SJSA1 (cell line): ENCODE measurements around the gene CDHR2. TPM values are rescaled to one million over a fixed set of nuclear protein-coding genes. Genes with fewer than 3 reads are reported as not detected.

ENCODE experiments used
- DNase-seq, 2 experiments: peaks; one replicate each; pipeline ENCODE4 v3.0.0-alpha.2; 2015 to 2020; ENCODE audit warnings: low spot score in 2 of 2, low read depth in 1 of 2
- H3K27ac ChIP-seq: fragments of 250-450 bp; sonication (Bioruptor Pico); 2 replicates; pipeline ENCODE4 v1.5.1; 2020; ENCODE audit warnings: mild to moderate bottlenecking, moderate library complexity
- H3K27me3 ChIP-seq: fragments of 250-450 bp; sonication (Bioruptor Pico); replicated peaks from 2 replicates; pipeline ENCODE4 v1.5.1; 2020; ENCODE audit warnings: mild to moderate bottlenecking, moderate library complexity
- H3K36me3 ChIP-seq: fragments of 250-450 bp; sonication (Bioruptor Pico); 2 replicates; pipeline ENCODE4 v1.5.1; 2020; ENCODE audit warnings: mild to moderate bottlenecking
- H3K4me1 ChIP-seq: fragments of 250-450 bp; sonication (Bioruptor Pico); replicated peaks from 2 replicates; pipeline ENCODE4 v1.6.1; 2021; ENCODE audit warnings: mild to moderate bottlenecking
- H3K4me3 ChIP-seq: fragments of 250-450 bp; sonication (Bioruptor Pico); 2 replicates; pipeline ENCODE4 v1.5.1; 2020; ENCODE audit warnings: mild to moderate bottlenecking
- H3K9me3 ChIP-seq: fragments of 250-450 bp; sonication (Bioruptor Pico); replicated peaks from 2 replicates; pipeline ENCODE4 v1.5.1; 2020; ENCODE audit warnings: mild to moderate bottlenecking
- total RNA-seq: library from RNA; depleted of rRNA; stranded (reverse); fragments of >200 nt; shearing (Covaris generic); gene quantifications from 2 replicates; pipeline ENCODE4 v1.2.3, GENCODE V29; 2014

The CDHR2 gene
- total RNA-seq, 1 experiment from 2014 or later = not detected

- no peak overlapping the region for H3K27ac ChIP-seq
- peaks cover 12% of the 10 kb centered on the region for H3K4me1 ChIP-seq
- H3K27me3 ChIP-seq = peaks cover 82% of the 10 kb centered on the region
- no peaks in the 10 kb centered on the region for H3K36me3 ChIP-seq
- no peak overlapping the region for H3K4me3 ChIP-seq
- no peak for DNase-seq
- 0 out of 2 replicates have a peak, but pooled peaks cover 2% of the 10 kb centered on the region for H3K9me3 ChIP-seq
Observed at GRCh38 chr5:176621661-176622079, 72.5 kb downstream of the CDHR2 start.

GRCh38 chr5:176624142-176624541 is 75.0 kb downstream of the CDHR2 start:
- Histone ChIP-seq H3K9me3 (0 out of 2 replicates have a peak, but pooled peaks cover 2% of the 10 kb centered on the region), H3K4me3 (no peak overlapping the region), H3K27ac (no peak overlapping the region), H3K4me1 (peaks cover 12% of the 10 kb centered on the region), H3K36me3 (no peaks in the 10 kb centered on the region), H3K27me3 (peaks cover 92% of the 10 kb centered on the region)
- DNase-seq = no peak

GRCh38 chr5:176624938-176625337 is 75.8 kb downstream of the CDHR2 start:
- Histone ChIP-seq H3K27me3 (peaks cover 92% of the 10 kb centered on the region), H3K36me3 (no peaks in the 10 kb centered on the region)
- no peak for DNase-seq

GRCh38 chr5:176625512-176625911 is 76.4 kb downstream of the CDHR2 start:
- H3K27me3 ChIP-seq = peaks cover 92% of the 10 kb centered on the region
- H3K36me3 ChIP-seq = no peaks in the 10 kb centered on the region
- H3K27ac ChIP-seq = no peak overlapping the region
- H3K9me3 ChIP-seq = no peaks in the 10 kb centered on the region
- no peak for DNase-seq
- H3K4me1 ChIP-seq = peaks cover 12% of the 10 kb centered on the region
- no peak overlapping the region for H3K4me3 ChIP-seq

More at GRCh38 chr5:176624938-176625337, 75.8 kb downstream of the CDHR2 start:
- Histone ChIP-seq H3K4me3 (no peak overlapping the region), H3K4me1 (peaks cover 10% of the 10 kb centered on the region), H3K27ac (no peak overlapping the region), H3K9me3 (0 out of 2 replicates have a peak, but pooled peaks cover under 1% of the 10 kb centered on the region)

GRCh38 chr5:176625966-176626875 is 77.1 kb downstream of the CDHR2 start:
- H3K36me3 ChIP-seq = no peaks in the 10 kb centered on the region
- no peaks in the 10 kb centered on the region for H3K9me3 ChIP-seq
- H3K4me1 ChIP-seq = peaks cover 14% of the 10 kb centered on the region
- no peak overlapping the region for H3K27ac ChIP-seq
- H3K4me3 ChIP-seq = no peak overlapping the region
- peaks cover 92% of the 10 kb centered on the region for H3K27me3 ChIP-seq
- DNase-seq = no peak

- H3K27me3 ChIP-seq = peaks cover 92% of the 10 kb centered on the region
- peaks cover 14% of the 10 kb centered on the region for H3K4me1 ChIP-seq
- DNase-seq = no peak
- no peaks in the 10 kb centered on the region for H3K36me3 ChIP-seq
- no peak overlapping the region for H3K27ac ChIP-seq
- no peak overlapping the region for H3K4me3 ChIP-seq
- no peaks in the 10 kb centered on the region for H3K9me3 ChIP-seq
Observed at GRCh38 chr5:176626876-176627236, 77.7 kb downstream of the CDHR2 start.

GRCh38 chr5:176627582-176627981 is 78.4 kb downstream of the CDHR2 start:
- Histone ChIP-seq H3K4me1 (peaks cover 14% of the 10 kb centered on the region), H3K9me3 (no peaks in the 10 kb centered on the region), H3K36me3 (no peaks in the 10 kb centered on the region), H3K27me3 (peaks cover 92% of the 10 kb centered on the region), H3K4me3 (no peak overlapping the region), H3K27ac (no peak overlapping the region)
- DNase-seq = no peak

GRCh38 chr5:176628406-176629228 is 79.5 kb downstream of the CDHR2 start:
- H3K4me3 ChIP-seq = no peak overlapping the region
- H3K27me3 ChIP-seq = peaks cover 98% of the 10 kb centered on the region

GRCh38 chr5:176629317-176629852 is 80.2 kb downstream of the CDHR2 start:
- Histone ChIP-seq H3K36me3 (no peaks in the 10 kb centered on the region), H3K27me3 (peaks cover 98% of the 10 kb centered on the region), H3K27ac (no peak overlapping the region), H3K4me1 (peaks cover 14% of the 10 kb centered on the region), H3K9me3 (no peaks in the 10 kb centered on the region), H3K4me3 (no peak overlapping the region)
- DNase-seq = no peak

More at GRCh38 chr5:176628406-176629228, 79.5 kb downstream of the CDHR2 start:
- no peak overlapping the region for H3K27ac ChIP-seq
- peaks cover 14% of the 10 kb centered on the region for H3K4me1 ChIP-seq
- H3K9me3 ChIP-seq = no peaks in the 10 kb centered on the region
- no peak for DNase-seq
- no peaks in the 10 kb centered on the region for H3K36me3 ChIP-seq

GRCh38 chr5:176629853-176630680 is 80.9 kb downstream of the CDHR2 start, which contains the start of the genes EIF4E1B and SNCB:
Gene EIF4E1B, plus strand, starts transcription at chr5:176630675. Its CDS starts 12,113 bp downstream, at chr5:176642788.
Gene SNCB, minus strand, starts transcription at chr5:176630534. Its CDS starts 880 bp downstream, at chr5:176629654.
- H3K4me1 ChIP-seq = peaks cover 14% of the 10 kb centered on the region
- peaks cover 99% of the 10 kb centered on the region for H3K27me3 ChIP-seq
- H3K4me3 ChIP-seq = peak within 1 kb of the TSS; percentile 5; the same call in 1 of the 2 replicates
- H3K9me3 ChIP-seq = no peaks in the 10 kb centered on the region
- no peaks in the 10 kb centered on the region for H3K36me3 ChIP-seq
- H3K27ac ChIP-seq = no peak within 1 kb of the TSS
- peak in 1 of 2 experiments; percentile 46 for DNase-seq

- Histone ChIP-seq H3K36me3 (no peaks in the 10 kb centered on the region), H3K4me3 (peak overlapping the region; percentile 5; the same call in 1 of the 2 replicates), H3K9me3 (no peaks in the 10 kb centered on the region), H3K4me1 (peaks cover 14% of the 10 kb centered on the region), H3K27me3 (peaks cover 95% of the 10 kb centered on the region), H3K27ac (no peak overlapping the region)
- DNase-seq = no peak
Observed at GRCh38 chr5:176630681-176631222, 81.6 kb downstream of the CDHR2 start.

- DNase-seq = no peak
- H3K36me3 ChIP-seq = no peaks in the 10 kb centered on the region
- H3K4me3 ChIP-seq = no peak overlapping the region
- H3K4me1 ChIP-seq = peaks cover 14% of the 10 kb centered on the region
- H3K9me3 ChIP-seq = no peaks in the 10 kb centered on the region
- peaks cover 91% of the 10 kb centered on the region for H3K27me3 ChIP-seq
- H3K27ac ChIP-seq = no peak overlapping the region
Observed at GRCh38 chr5:176631383-176632200, 82.5 kb downstream of the CDHR2 start.
